Breast epithelium (tissue), 3 donors: Measurements from ENCODE around the gene HGF.

ENCODE experiments used
- POLR2A ChIP-seq: fragments of 450-650 bp; IDR thresholded peaks from one replicate; pipeline ENCODE4 v1.6.1; 2016; ENCODE audit warnings: antibody characterized with exemption, mild to moderate bottlenecking, moderate library complexity
- TF ChIP-seq, protein P1 (sequence below), 3 donors: fragments of 450-650 bp; IDR thresholded peaks; one replicate each; pipeline ENCODE4 v1.5.1; 2016 to 2017; ENCODE audit warnings: antibody characterized with exemption in 3 of 3, mild to moderate bottlenecking in 3 of 3, moderate library complexity in 3 of 3

GRCh38 chr7:81719865-81720264 is 50.0 kb downstream of the HGF start:
- TF ChIP-seq, protein P1, sequence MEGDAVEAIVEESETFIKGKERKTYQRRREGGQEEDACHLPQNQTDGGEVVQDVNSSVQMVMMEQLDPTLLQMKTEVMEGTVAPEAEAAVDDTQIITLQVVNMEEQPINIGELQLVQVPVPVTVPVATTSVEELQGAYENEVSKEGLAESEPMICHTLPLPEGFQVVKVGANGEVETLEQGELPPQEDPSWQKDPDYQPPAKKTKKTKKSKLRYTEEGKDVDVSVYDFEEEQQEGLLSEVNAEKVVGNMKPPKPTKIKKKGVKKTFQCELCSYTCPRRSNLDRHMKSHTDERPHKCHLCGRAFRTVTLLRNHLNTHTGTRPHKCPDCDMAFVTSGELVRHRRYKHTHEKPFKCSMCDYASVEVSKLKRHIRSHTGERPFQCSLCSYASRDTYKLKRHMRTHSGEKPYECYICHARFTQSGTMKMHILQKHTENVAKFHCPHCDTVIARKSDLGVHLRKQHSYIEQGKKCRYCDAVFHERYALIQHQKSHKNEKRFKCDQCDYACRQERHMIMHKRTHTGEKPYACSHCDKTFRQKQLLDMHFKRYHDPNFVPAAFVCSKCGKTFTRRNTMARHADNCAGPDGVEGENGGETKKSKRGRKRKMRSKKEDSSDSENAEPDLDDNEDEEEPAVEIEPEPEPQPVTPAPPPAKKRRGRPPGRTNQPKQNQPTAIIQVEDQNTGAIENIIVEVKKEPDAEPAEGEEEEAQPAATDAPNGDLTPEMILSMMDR (IDR thresholded peaks at IDR 0.05) = no peak
- no peak for TF ChIP-seq POLR2A
